IPS DF 19.7 (cell line): ENCODE data around the gene PDZD2.
"Not testable (repeated sequence)": the region's sequence is repeated elsewhere in the genome, so short reads cannot be mapped to it uniquely, and the experiment has no call there.

Experiments
- DNase-seq: peaks from one replicate; pipeline ENCODE4 v3.0.0-alpha.2; 2013; ENCODE audit warnings: low read depth, low spot score

Gene PDZD2

GRCh38 chr5:31768784-31769183, 129.9 kb downstream of the PDZD2 start:
- DNase-seq = no peak

- no peak for DNase-seq
Measured at GRCh38 chr5:31769530-31769929, 130.6 kb downstream of the PDZD2 start.

- DNase-seq = peak; percentile 47
Measured at GRCh38 chr5:31770132-31770720, 131.3 kb downstream of the PDZD2 start.

GRCh38 chr5:31770998-31771397, 132.1 kb downstream of the PDZD2 start:
- DNase-seq = no peak

GRCh38 chr5:31771500-31771899, 132.6 kb downstream of the PDZD2 start:
- DNase-seq = no peak

- DNase-seq = not testable (repeated sequence)
Measured at GRCh38 chr5:31776294-31776693, 137.4 kb downstream of the PDZD2 start.

- DNase-seq = no peak
Measured at GRCh38 chr5:31776976-31777651, 138.2 kb downstream of the PDZD2 start.

- DNase-seq = no peak
Measured at GRCh38 chr5:31781772-31782171, 142.8 kb downstream of the PDZD2 start.

- DNase-seq = no peak
Measured at GRCh38 chr5:31783086-31783645, 144.2 kb downstream of the PDZD2 start.

GRCh38 chr5:31783731-31784130, 144.8 kb downstream of the PDZD2 start:
- no peak for DNase-seq

- DNase-seq = no peak
Measured at GRCh38 chr5:31786090-31786631, 147.2 kb downstream of the PDZD2 start.

- no peak for DNase-seq
Measured at GRCh38 chr5:31794009-31794408, 155.1 kb downstream of the PDZD2 start.

- no peak for DNase-seq
Measured at GRCh38 chr5:31798168-31798567, 159.2 kb downstream of the PDZD2 start.

- no peak for DNase-seq
Measured at GRCh38 chr5:31800351-31800750, 161.4 kb downstream of the PDZD2 start.

GRCh38 chr5:31805785-31806400, 167.0 kb downstream of the PDZD2 start:
- no peak for DNase-seq

GRCh38 chr5:31806561-31806960, 167.6 kb downstream of the PDZD2 start:
- DNase-seq = no peak

GRCh38 chr5:31807789-31808540, 169.0 kb downstream of the PDZD2 start:
- DNase-seq = no peak

- peak; percentile 54 for DNase-seq
Measured at GRCh38 chr5:31809050-31809870, 170.3 kb downstream of the PDZD2 start.

GRCh38 chr5:31811210-31811609, 172.3 kb downstream of the PDZD2 start:
- DNase-seq = no peak

- no peak for DNase-seq
Measured at GRCh38 chr5:31815376-31815775, 176.4 kb downstream of the PDZD2 start.
